Right lobe of liver (tissue), 4 donors: Measurements from ENCODE around the gene TMEM121.
"Not testable (repeated sequence)": the region's sequence is repeated elsewhere in the genome, so short reads cannot be mapped to it uniquely, and the experiment has no call there.

Experiments used
- POLR2A ChIP-seq: fragments of 450-650 bp; IDR thresholded peaks from one replicate; pipeline ENCODE4 v1.6.1; 2017; ENCODE audit warnings: antibody characterized with exemption, mild to moderate bottlenecking
- TF ChIP-seq, protein P1 (sequence below), 4 donors: fragments of 200-600 bp in 3 of 4; fragments of 450-650 bp in 1 of 4; IDR thresholded peaks; one replicate each; pipeline versions ENCODE4 v1.5.1 to v1.8.0; 2016 to 2022; ENCODE audit warnings: antibody characterized with exemption in 4 of 4, mild to moderate bottlenecking in 2 of 4
- donor health status: DM: no; HTN: no; CAD: no.
- donor health status: DM: no; HTN: no; CAD: no.
- donor health status: DM: no; HTN: yes; CAD: no.

DNA sequence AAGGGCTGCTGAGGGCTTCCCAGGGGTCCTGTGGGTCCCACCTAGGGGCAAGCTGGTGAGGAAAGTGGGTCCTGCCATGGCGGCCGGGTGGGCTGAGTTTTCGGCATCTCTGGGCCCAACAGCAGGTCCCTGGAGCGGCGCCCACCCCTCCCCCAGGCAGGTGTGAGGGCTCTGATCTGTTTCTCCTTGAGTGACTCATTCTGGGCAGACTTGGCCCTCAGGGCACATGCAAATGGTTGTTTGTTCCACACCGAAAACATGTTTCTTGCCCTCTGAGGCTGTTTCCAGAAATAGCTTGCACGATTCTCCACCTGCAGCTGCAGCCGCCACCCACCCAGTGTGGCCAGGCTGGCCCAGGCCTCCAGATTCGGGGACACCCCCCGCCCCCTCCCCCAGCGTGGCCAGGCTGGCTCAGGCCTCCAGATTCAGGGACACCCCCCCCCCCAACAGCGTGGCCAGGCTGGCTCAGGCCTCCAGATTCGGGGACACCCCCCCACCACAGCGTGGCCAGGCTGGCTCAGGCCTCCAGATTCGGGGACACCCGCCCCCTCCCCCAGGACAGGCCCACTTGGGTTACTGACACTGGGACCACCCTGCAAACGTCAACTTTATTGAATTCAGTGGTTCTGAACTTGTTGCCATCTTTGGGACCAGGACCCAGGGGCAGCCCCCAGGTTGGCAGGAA lies 48.8 kb downstream of the TMEM121 start:
- TF ChIP-seq, protein P1, sequence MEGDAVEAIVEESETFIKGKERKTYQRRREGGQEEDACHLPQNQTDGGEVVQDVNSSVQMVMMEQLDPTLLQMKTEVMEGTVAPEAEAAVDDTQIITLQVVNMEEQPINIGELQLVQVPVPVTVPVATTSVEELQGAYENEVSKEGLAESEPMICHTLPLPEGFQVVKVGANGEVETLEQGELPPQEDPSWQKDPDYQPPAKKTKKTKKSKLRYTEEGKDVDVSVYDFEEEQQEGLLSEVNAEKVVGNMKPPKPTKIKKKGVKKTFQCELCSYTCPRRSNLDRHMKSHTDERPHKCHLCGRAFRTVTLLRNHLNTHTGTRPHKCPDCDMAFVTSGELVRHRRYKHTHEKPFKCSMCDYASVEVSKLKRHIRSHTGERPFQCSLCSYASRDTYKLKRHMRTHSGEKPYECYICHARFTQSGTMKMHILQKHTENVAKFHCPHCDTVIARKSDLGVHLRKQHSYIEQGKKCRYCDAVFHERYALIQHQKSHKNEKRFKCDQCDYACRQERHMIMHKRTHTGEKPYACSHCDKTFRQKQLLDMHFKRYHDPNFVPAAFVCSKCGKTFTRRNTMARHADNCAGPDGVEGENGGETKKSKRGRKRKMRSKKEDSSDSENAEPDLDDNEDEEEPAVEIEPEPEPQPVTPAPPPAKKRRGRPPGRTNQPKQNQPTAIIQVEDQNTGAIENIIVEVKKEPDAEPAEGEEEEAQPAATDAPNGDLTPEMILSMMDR (IDR thresholded peaks at IDR 0.05): not testable (repeated sequence)
- TF ChIP-seq POLR2A: not testable (repeated sequence)
